SK-N-SH (cell line): ENCODE data around the gene KRT80. TPM values are rescaled to one million over a fixed set of nuclear protein-coding genes. Genes with fewer than 3 reads are reported as not detected.
A peak's percentile ranks its signal among the peaks of the same experiment; 100 is the strongest.

Experiments used
- CTCF ChIA-PET: fragments of 300-600, 350-600 bp; formaldehyde crosslinking; extraction: SDS; loops from one replicate; lab custom pipeline; 2021; lab: Yijun Ruan, JAX
- POLR2A ChIA-PET: fragments of 350-600 bp; sonication (Branson Sonifier 250); formaldehyde crosslinking; extraction: SDS; loops from one replicate; lab custom pipeline; 2020; ENCODE audit warnings: antibody characterized with exemption, inconsistent platforms; lab: Yijun Ruan, JAX
- DNase-seq: peaks from one replicate; pipeline ENCODE4 v3.0.0; 2012
- H2AFZ ChIP-seq: fragments of 200-600 bp; sonication (generic); 2 replicates; pipeline ENCODE4 v1.8.1; 2016; ENCODE audit warnings: antibody characterized with exemption, mild to moderate bottlenecking, low read depth
- H3F3A ChIP-seq: fragments of 200-600 bp; sonication (generic); replicated peaks from 2 replicates; pipeline ENCODE3; 2016; ENCODE audit warnings: antibody characterized with exemption, mild to moderate bottlenecking; ENCODE audit not compliant: insufficient read depth
- H3K27ac ChIP-seq, 2 experiments: fragments of 200-500 bp in 1 of 2; fragments of 200-600 bp in 1 of 2; sonication (Bioruptor generic) in 1 of 2; sonication (generic), shearing (Covaris generic) in 1 of 2; 2 replicates each; pipeline versions ENCODE4 v1.5.1 to v1.6.1; 2014 to 2016; ENCODE audit warnings: low read depth in 2 of 2, inconsistent platforms in 1 of 2, low read length in 1 of 2, mild to moderate bottlenecking in 1 of 2, mixed read lengths in 1 of 2
- H3K27me3 ChIP-seq: fragments of 200-600 bp; sonication (generic), shearing (Covaris generic); 2 replicates; pipeline ENCODE4 v1.6.1; 2016; ENCODE audit warnings: mixed run types; ENCODE audit not compliant: insufficient read depth
- H3K36me3 ChIP-seq, 2 experiments: fragments of 200-500 bp in 1 of 2; fragments of 200-600 bp in 1 of 2; sonication (Bioruptor generic) in 1 of 2; sonication (generic) in 1 of 2; replicated peaks in 1 of 2; 2 replicates each; pipeline versions ENCODE3 to v1.5.1; 2014 to 2016; ENCODE audit warnings: low read length in 1 of 2, mild to moderate bottlenecking in 1 of 2; ENCODE audit not compliant: insufficient read depth in 2 of 2, control insufficient read depth in 1 of 2
- H3K4me1 ChIP-seq, 2 experiments: fragments of 200-500 bp in 1 of 2; fragments of 200-600 bp in 1 of 2; sonication (Bioruptor generic) in 1 of 2; sonication (generic), shearing (Covaris generic) in 1 of 2; 2 replicates each; pipeline versions ENCODE4 v1.5.1 to v1.6.1; 2014 to 2016; ENCODE audit warnings: low read depth in 1 of 2, low read length in 1 of 2, mixed run types in 1 of 2; ENCODE audit not compliant: insufficient read depth in 2 of 2, control insufficient read depth in 1 of 2
- H3K4me2 ChIP-seq: fragments of 200-600 bp; sonication (generic), shearing (Covaris generic); 2 replicates; pipeline ENCODE4 v1.6.1; 2017; ENCODE audit warnings: mixed run types
- H3K4me3 ChIP-seq, 2 experiments: fragments of 200-500 bp in 1 of 2; fragments of 200-600 bp in 1 of 2; sonication (Bioruptor generic) in 1 of 2; sonication (generic), shearing (Covaris generic) in 1 of 2; 2 replicates each; pipeline versions ENCODE4 v1.5.1 to v1.8.1; 2014 to 2016; ENCODE audit warnings: low read depth in 2 of 2, inconsistent platforms in 1 of 2, low read length in 1 of 2, mild to moderate bottlenecking in 1 of 2, mixed read lengths in 1 of 2, moderate library complexity in 1 of 2
- H3K79me2 ChIP-seq: fragments of 200-600 bp; sonication (generic); 2 replicates; pipeline ENCODE4 v1.8.1; 2017; ENCODE audit warnings: mild to moderate bottlenecking; ENCODE audit not compliant: insufficient read depth
- H3K9ac ChIP-seq: fragments of 200-600 bp; sonication (generic); 2 replicates; pipeline ENCODE4 v1.6.1; 2017; ENCODE audit warnings: mixed run types
- H3K9me2 ChIP-seq: fragments of 200-600 bp; sonication (generic); 2 replicates; pipeline ENCODE4 v1.6.1; 2017; ENCODE audit warnings: mixed run types
- H3K9me3 ChIP-seq: fragments of 200-600 bp; sonication (generic); 2 replicates; pipeline ENCODE4 v1.6.1; 2017; ENCODE audit warnings: mixed run types, mild to moderate bottlenecking, moderate library complexity
- H4K20me1 ChIP-seq: fragments of 200-600 bp; sonication (generic); 2 replicates; pipeline ENCODE4 v1.6.1; 2017; ENCODE audit warnings: mild to moderate bottlenecking, mixed run types; ENCODE audit not compliant: insufficient read depth
- CHD2 ChIP-seq: fragments of 150-350 bp; IDR thresholded peaks from 2 replicates; pipeline ENCODE4 v1.6.1; 2018; ENCODE audit warnings: low read length; ENCODE audit not compliant: partially characterized antibody
- EP300 ChIP-seq, 2 experiments: IDR thresholded peaks; 2 replicates each; pipeline versions ENCODE4 v1.4.0 to v1.6.1; 2012; ENCODE audit warnings: borderline replicate concordance in 1 of 2, low read depth in 1 of 2, low read length in 1 of 2
- FOSL2 ChIP-seq: IDR thresholded peaks from 2 replicates; pipeline ENCODE4 v1.4.0; 2012; ENCODE audit warnings: low read depth, mild to moderate bottlenecking, moderate library complexity, borderline replicate concordance
- GABPA ChIP-seq: IDR thresholded peaks from 2 replicates; pipeline ENCODE4 v1.4.0; 2012; ENCODE audit warnings: low read depth, mild to moderate bottlenecking
- MEF2A ChIP-seq: IDR thresholded peaks from 2 replicates; pipeline ENCODE4 v1.4.0; 2012; ENCODE audit warnings: low read depth, borderline replicate concordance
- NFIC ChIP-seq: IDR thresholded peaks from 2 replicates; pipeline ENCODE4 v1.4.0; 2012; ENCODE audit warnings: borderline replicate concordance
- RAD21 ChIP-seq: IDR thresholded peaks from 2 replicates; pipeline ENCODE4 v1.6.1; 2012; ENCODE audit warnings: mild to moderate bottlenecking, low read length
- RCOR1 ChIP-seq: fragments of 150-350 bp; IDR thresholded peaks from 2 replicates; pipeline ENCODE4 v1.6.1; 2017; ENCODE audit warnings: antibody characterized with exemption, low read length
- RXRA ChIP-seq: IDR thresholded peaks from 2 replicates; pipeline ENCODE4 v1.4.0; 2012; ENCODE audit warnings: low read depth, mild to moderate bottlenecking, borderline replicate concordance
- TEAD4 ChIP-seq: IDR thresholded peaks from 2 replicates; pipeline ENCODE4 v1.4.0; 2012; ENCODE audit warnings: mild to moderate bottlenecking, borderline replicate concordance; ENCODE audit not compliant: insufficient read depth
- WGBS: methylation state at CpG from one replicate; pipeline ENCODE4 v1.1.6; 2017; ENCODE audit warnings: low lambda C conversion rate; 5-methylcytosine and 5-hydroxymethylcytosine counted together
- polyA plus RNA-seq, 3 experiments: library from polyadenylated mRNA; depleted of rRNA; stranded (reverse); fragments of >200 nt; gene quantifications; 2 replicates each; pipeline ENCODE4 v1.2.3, GENCODE V29; 2012
- TF ChIP-seq, protein P1 (sequence below): IDR thresholded peaks from 2 replicates; pipeline ENCODE4 v1.4.0; 2012; ENCODE audit warnings: low read depth, borderline replicate concordance
- TF ChIP-seq, protein P2 (sequence below): IDR thresholded peaks from 2 replicates; pipeline ENCODE4 v1.4.0; 2012; ENCODE audit warnings: low read depth

KRT80 gene
- polyA plus RNA-seq, 1 of the 3 experiments (the other 2 are of a cell fraction) = 14.9 TPM

DNA sequence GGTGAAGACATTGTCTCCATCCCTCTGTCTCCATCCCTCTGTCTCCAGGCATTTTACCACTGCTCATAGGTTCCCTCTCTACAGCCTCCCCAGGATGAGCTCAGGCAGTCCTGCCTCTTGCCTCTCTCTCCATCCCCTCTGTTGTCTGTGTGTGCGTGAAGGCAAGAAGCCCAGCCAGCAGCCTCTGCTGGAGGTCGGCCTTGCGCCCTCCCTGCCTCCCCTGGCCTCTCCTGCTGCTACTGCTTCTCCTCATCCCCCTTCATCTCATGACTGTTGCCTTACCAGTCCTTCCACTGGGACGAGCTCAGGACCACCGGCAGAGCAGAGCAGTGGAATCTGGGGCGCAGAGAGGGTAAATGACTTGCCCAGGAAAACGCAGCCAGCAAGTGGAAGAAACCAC lies 3.2 kb downstream of the KRT80 start:
- Histone ChIP-seq H3F3A (peaks cover 13% of the 10 kb centered on the region), H3K4me2 (no peak overlapping the region; the same call in 1 of the 2 replicates), H3K4me3 (no peak overlapping the region), H3K36me3 (no peaks in the 10 kb centered on the region), H3K27ac (peak overlapping the region; percentile 34 to 87; a peak in 3 of 4 replicates), H3K4me1 (peaks cover 65 to 83% of the 10 kb centered on the region in 2 experiments), H2AFZ (no peak overlapping the region), H4K20me1 (no peaks in the 10 kb centered on the region), H3K9ac (0 out of 2 replicates have a peak overlapping the region, but pooled peaks have one; percentile 3), H3K79me2 (peaks cover 21% of the 10 kb centered on the region; the same call in 1 of the 2 replicates), H3K27me3 (no peaks in the 10 kb centered on the region), H3K9me2 (no peaks in the 10 kb centered on the region), H3K9me3 (no peaks in the 10 kb centered on the region)
- no peak for DNase-seq
- POLR2A ChIA-PET = interaction anchor here (1.0 kb wide), 1 partner anchor 12 kb away, joined by 4 read pairs; no protein-coding TSS in a partner anchor
- WGBS = 94% methylated on average over 6 of the region's 7 CpGs
- CTCF ChIA-PET = interaction anchor here (1.8 kb wide), 1 partner anchor 16 kb away, joined by 4 read pairs; no protein-coding TSS in a partner anchor
- no peak for TF ChIP-seq RXRA
- TF ChIP-seq EP300 (IDR thresholded peaks at IDR 0.05; ENCODE audit: borderline replicate concordance in 1 of 2, low read depth in 1 of 2, low read length in 1 of 2) = no peak
- TF ChIP-seq FOSL2 = no peak
- TF ChIP-seq RCOR1 = no peak

DNA sequence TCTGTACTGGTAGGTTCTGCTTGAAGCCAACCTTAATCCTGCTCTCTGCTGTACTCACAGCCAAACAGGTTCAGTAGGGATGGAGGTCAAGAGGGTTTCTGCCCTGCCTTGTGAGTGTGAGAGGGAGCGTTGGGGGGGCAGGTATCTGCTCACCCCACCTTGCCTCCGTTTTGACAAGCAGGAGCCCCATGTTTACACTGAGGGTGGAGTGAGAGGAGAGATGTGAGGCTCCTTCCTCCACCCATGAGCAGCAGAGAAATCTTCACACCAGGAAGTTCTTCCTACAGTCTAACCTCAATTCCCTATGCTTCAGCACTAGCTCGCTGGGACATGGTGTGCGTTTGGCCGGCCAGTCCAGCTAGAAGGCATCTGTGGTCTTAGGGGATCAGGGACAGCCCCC lies 4.2 kb downstream of the KRT80 start:
- POLR2A ChIA-PET = interaction anchor here (4.4 kb wide), 1 partner anchor 14 kb away, joined by 53 read pairs; no protein-coding TSS in a partner anchor

More for the DNA sequence above, 4.2 kb downstream of the KRT80 start:
- no peaks in the 10 kb centered on the region for H3K27me3 ChIP-seq
- H3K4me1 ChIP-seq = peaks cover 64 to 83% of the 10 kb centered on the region in 2 experiments
- H4K20me1 ChIP-seq = no peaks in the 10 kb centered on the region
- no peak overlapping the region for H2AFZ ChIP-seq
- TF ChIP-seq, protein P1, sequence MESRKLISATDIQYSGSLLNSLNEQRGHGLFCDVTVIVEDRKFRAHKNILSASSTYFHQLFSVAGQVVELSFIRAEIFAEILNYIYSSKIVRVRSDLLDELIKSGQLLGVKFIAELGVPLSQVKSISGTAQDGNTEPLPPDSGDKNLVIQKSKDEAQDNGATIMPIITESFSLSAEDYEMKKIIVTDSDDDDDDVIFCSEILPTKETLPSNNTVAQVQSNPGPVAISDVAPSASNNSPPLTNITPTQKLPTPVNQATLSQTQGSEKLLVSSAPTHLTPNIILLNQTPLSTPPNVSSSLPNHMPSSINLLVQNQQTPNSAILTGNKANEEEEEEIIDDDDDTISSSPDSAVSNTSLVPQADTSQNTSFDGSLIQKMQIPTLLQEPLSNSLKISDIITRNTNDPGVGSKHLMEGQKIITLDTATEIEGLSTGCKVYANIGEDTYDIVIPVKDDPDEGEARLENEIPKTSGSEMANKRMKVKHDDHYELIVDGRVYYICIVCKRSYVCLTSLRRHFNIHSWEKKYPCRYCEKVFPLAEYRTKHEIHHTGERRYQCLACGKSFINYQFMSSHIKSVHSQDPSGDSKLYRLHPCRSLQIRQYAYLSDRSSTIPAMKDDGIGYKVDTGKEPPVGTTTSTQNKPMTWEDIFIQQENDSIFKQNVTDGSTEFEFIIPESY = no peak
- TF ChIP-seq TEAD4 (no peak), FOSL2 (no peak), NFIC (no peak), GABPA (no peak), RAD21 (no peak), MEF2A (no peak), CHD2 (no peak)
- TF ChIP-seq, protein P2, sequence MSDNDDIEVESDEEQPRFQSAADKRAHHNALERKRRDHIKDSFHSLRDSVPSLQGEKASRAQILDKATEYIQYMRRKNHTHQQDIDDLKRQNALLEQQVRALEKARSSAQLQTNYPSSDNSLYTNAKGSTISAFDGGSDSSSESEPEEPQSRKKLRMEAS = no peak
- TF ChIP-seq, all 33 proteins: peak for 0
- Histone ChIP-seq H3K4me2 (no peak overlapping the region), H3K9ac (no peak overlapping the region), H3K79me2 (peaks cover 31% of the 10 kb centered on the region; the same call in 1 of the 2 replicates), H3K9me2 (no peaks in the 10 kb centered on the region), H3K36me3 (no peaks in the 10 kb centered on the region), H3K4me3 (no peak overlapping the region), H3F3A (peaks cover 13% of the 10 kb centered on the region), H3K9me3 (no peaks in the 10 kb centered on the region), H3K27ac (peak overlapping the region; percentile 87 to 92)
- 72% methylated on average over 3 of the region's 5 CpGs for WGBS
- no peak for DNase-seq
- CTCF ChIA-PET = interaction anchor here (1.8 to 5.1 kb wide), 2 partner anchors 15 to 91 kb away, joined by 4 to 17 read pairs; no protein-coding TSS in a partner anchor
